Activated CD8-positive, alpha-beta memory T cell treated with anti-CD3 and anti-CD28 coated beads for 48 hours (primary cell): ENCODE measurements around the gene C17orf75.

Source experiments
- DNase-seq, 3 experiments: peaks; one replicate each; pipeline ENCODE4 v3.0.0-alpha.2; 2020; ENCODE audit warnings: low read depth in 2 of 3, low spot score in 2 of 3

C17orf75 gene

DNA sequence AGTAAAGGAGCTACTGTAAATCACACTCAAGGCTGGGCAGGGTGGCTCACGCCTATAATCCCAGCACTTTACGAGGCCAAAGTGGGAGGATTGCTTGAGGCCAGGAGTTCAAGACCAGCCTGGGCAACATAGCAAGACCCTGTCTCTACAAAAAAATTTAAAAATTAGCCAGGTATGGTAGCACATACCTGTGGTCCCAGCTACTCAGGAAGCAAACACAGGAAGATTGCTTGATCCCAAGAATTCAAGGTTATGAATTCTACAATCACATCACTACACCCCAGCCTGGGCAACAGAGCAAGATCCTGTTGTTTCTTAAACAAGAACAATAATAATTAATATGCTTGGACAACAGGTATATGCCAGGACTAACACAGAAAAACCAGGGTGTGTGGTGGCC, 63.2 kb downstream of the C17orf75 start:
- no peak for DNase-seq
